H1 (cell line): Measurements from ENCODE around the gene MTHFD1. TPM values are rescaled to one million over a fixed set of nuclear protein-coding genes. Genes with fewer than 3 reads are reported as not detected.

Source experiments
- CTCF ChIA-PET: fragments of 300-600 bp; sonication (Branson Sonifier 250); formaldehyde crosslinking; loops from one replicate; lab custom pipeline; 2021; ENCODE audit not compliant: partially characterized antibody; lab: Charles Lee
- POLR2A ChIA-PET: fragments of 300-600 bp; sonication (Branson Sonifier 250); formaldehyde crosslinking; loops from one replicate; lab custom pipeline; 2021; ENCODE audit warnings: inconsistent platforms; ENCODE audit not compliant: partially characterized antibody; lab: Charles Lee
- DNase-seq, 2 experiments: peaks; one replicate each; pipeline versions ENCODE4 v3.0.0 to v3.0.0-alpha.2; 2010 to 2022; ENCODE audit warnings: low spot score in 2 of 2, low read depth in 1 of 2, mixed read lengths in 1 of 2
- FAIRE-seq: peaks from 2 replicates; lab custom pipeline; 2011; peaks lifted over from hg19 to GRCh38; lab: Jason Lieb, UNC
- H2AFZ ChIP-seq: 2 replicates; pipeline ENCODE4 v1.8.1; 2012; ENCODE audit warnings: low read length, inconsistent platforms
- H2AK5ac ChIP-seq: 2 replicates; pipeline ENCODE4 v1.6.1; 2013; ENCODE audit warnings: low read depth, low read length
- H2BK120ac ChIP-seq: replicated peaks from 2 replicates; pipeline ENCODE3; 2013; ENCODE audit warnings: low read depth, low read length, inconsistent platforms
- H2BK12ac ChIP-seq: 2 replicates; pipeline ENCODE4 v1.6.1; 2013; ENCODE audit warnings: low read depth, low read length
- H2BK15ac ChIP-seq: 2 replicates; pipeline ENCODE4 v1.6.1; 2013; ENCODE audit warnings: low read length
- H2BK20ac ChIP-seq: 2 replicates; pipeline ENCODE4 v1.6.1; 2013; ENCODE audit warnings: low read length
- H2BK5ac ChIP-seq: 2 replicates; pipeline ENCODE4 v1.6.1; 2013; ENCODE audit warnings: low read depth, low read length
- H3K14ac ChIP-seq: 2 replicates; pipeline ENCODE4 v1.6.1; 2013; ENCODE audit warnings: inconsistent platforms; ENCODE audit not compliant: insufficient read length
- H3K18ac ChIP-seq: 2 replicates; pipeline ENCODE4 v1.6.1; 2013; ENCODE audit warnings: low read length; ENCODE audit errors: extremely low read depth
- H3K23ac ChIP-seq: 2 replicates; pipeline ENCODE4 v1.6.1; 2013; ENCODE audit warnings: inconsistent platforms; ENCODE audit not compliant: insufficient read length
- H3K23me2 ChIP-seq: 2 replicates; pipeline ENCODE4 v1.6.1; 2013; ENCODE audit warnings: low read depth, low read length
- H3K27ac ChIP-seq: 2 replicates; pipeline ENCODE4 v1.6.1; 2011; ENCODE audit warnings: low read depth, low read length, inconsistent platforms
- H3K27me3 ChIP-seq, 4 experiments: replicated peaks in 1 of 4; 1 replicate in 1 of 4; 2 replicates in 3 of 4; pipeline versions ENCODE4 v1.6.1 to v1.8.1; 2011 to 2013; ENCODE audit warnings: low read length in 3 of 4, mild to moderate bottlenecking in 3 of 4, inconsistent platforms in 2 of 4, mixed read lengths in 2 of 4, moderate library complexity in 1 of 4; ENCODE audit not compliant: control insufficient read depth in 3 of 4, insufficient read depth in 3 of 4; ENCODE audit errors: extremely low read depth in 1 of 4
- H3K36me3 ChIP-seq, 4 experiments: 2 replicates each; pipeline versions ENCODE4 v1.6.1 to v1.8.1; 2011 to 2013; ENCODE audit warnings: mild to moderate bottlenecking in 4 of 4, low read length in 3 of 4, moderate library complexity in 2 of 4, control low read depth in 1 of 4, inconsistent platforms in 1 of 4; ENCODE audit not compliant: insufficient read depth in 4 of 4, control insufficient read depth in 2 of 4
- H3K4ac ChIP-seq: replicated peaks from 2 replicates; pipeline ENCODE3; 2013; ENCODE audit warnings: low read length, low read depth, mixed read lengths, inconsistent platforms; ENCODE audit not compliant: insufficient read length
- H3K4me1 ChIP-seq, 4 experiments: replicated peaks in 1 of 4; 1 replicate in 1 of 4; 2 replicates in 3 of 4; pipeline versions ENCODE4 v1.6.1 to v1.8.1; 2011 to 2013; ENCODE audit warnings: low read length in 3 of 4, inconsistent platforms in 2 of 4, mixed read lengths in 1 of 4; ENCODE audit not compliant: insufficient read depth in 4 of 4, control insufficient read depth in 3 of 4
- H3K4me2 ChIP-seq, 2 experiments: 2 replicates each; pipeline versions ENCODE4 v1.6.1 to v1.8.1; 2011 to 2013; ENCODE audit warnings: low read depth in 2 of 2, low read length in 2 of 2, control low read depth in 1 of 2, inconsistent platforms in 1 of 2, mild to moderate bottlenecking in 1 of 2; ENCODE audit not compliant: insufficient read depth in 1 of 2
- H3K4me3 ChIP-seq, 4 experiments: fragments of 200-600, 300-600 bp in 1 of 4; sonication (generic), shearing (Covaris generic), sonication (Bioruptor Twin) in 1 of 4; 2 replicates each; pipeline versions ENCODE4 v1.5.1 to v1.8.1; 2011 to 2016; ENCODE audit warnings: low read length in 4 of 4, low read depth in 3 of 4, control low read depth in 2 of 4, inconsistent platforms in 2 of 4, mild to moderate bottlenecking in 2 of 4, mixed read lengths in 1 of 4, moderate library complexity in 1 of 4; ENCODE audit not compliant: insufficient read depth in 2 of 4; ENCODE audit errors: extremely low read depth in 1 of 4
- H3K56ac ChIP-seq: replicated peaks from 2 replicates; pipeline ENCODE3; 2013; ENCODE audit warnings: low read depth, mild to moderate bottlenecking, mixed read lengths, low read length, inconsistent platforms; ENCODE audit not compliant: insufficient read length
- H3K79me1 ChIP-seq: 2 replicates; pipeline ENCODE4 v1.6.1; 2013; ENCODE audit warnings: low read depth, low read length, control low read depth
- H3K79me2 ChIP-seq, 2 experiments: 2 replicates each; pipeline versions ENCODE4 v1.6.1 to v1.8.1; 2012 to 2013; ENCODE audit warnings: low read length in 2 of 2, mild to moderate bottlenecking in 2 of 2, inconsistent platforms in 1 of 2; ENCODE audit not compliant: insufficient read depth in 2 of 2, control insufficient read depth in 1 of 2
- H3K9ac ChIP-seq, 4 experiments: replicated peaks in 1 of 4; 1 replicate in 1 of 4; 2 replicates in 3 of 4; pipeline versions ENCODE4 v1.6.1 to v1.8.1; 2011 to 2013; ENCODE audit warnings: low read depth in 3 of 4, low read length in 3 of 4, control low read depth in 2 of 4, mild to moderate bottlenecking in 2 of 4, moderate library complexity in 2 of 4, inconsistent platforms in 1 of 4; ENCODE audit errors: extremely low read depth in 1 of 4
- H3K9me3 ChIP-seq, 2 experiments: 2 replicates each; pipeline versions ENCODE4 v1.6.1 to v1.8.1; 2012 to 2013; ENCODE audit warnings: mild to moderate bottlenecking in 2 of 2, moderate library complexity in 2 of 2, control low read depth in 1 of 2, inconsistent platforms in 1 of 2, low read depth in 1 of 2, low read length in 1 of 2, mixed read lengths in 1 of 2; ENCODE audit not compliant: insufficient read depth in 2 of 2
- H4K20me1 ChIP-seq, 2 experiments: replicated peaks in 1 of 2; 2 replicates each; pipeline versions ENCODE3 to v1.8.1; 2011 to 2013; ENCODE audit warnings: inconsistent platforms in 2 of 2, low read length in 2 of 2, mild to moderate bottlenecking in 1 of 2; ENCODE audit not compliant: insufficient read depth in 2 of 2, control insufficient read depth in 1 of 2
- H4K5ac ChIP-seq: 2 replicates; pipeline ENCODE4 v1.6.1; 2013; ENCODE audit warnings: low read length, low read depth, mixed read lengths, inconsistent platforms; ENCODE audit not compliant: insufficient read length
- H4K8ac ChIP-seq: 2 replicates; pipeline ENCODE4 v1.8.0; 2013; ENCODE audit warnings: mild to moderate bottlenecking, moderate library complexity, low read length, inconsistent platforms; ENCODE audit not compliant: insufficient read depth; ENCODE audit errors: extremely low read depth
- H4K91ac ChIP-seq: replicated peaks from 2 replicates; pipeline ENCODE3; 2013; ENCODE audit warnings: low read length, mixed read lengths, inconsistent platforms; ENCODE audit not compliant: insufficient read length
- FOSL1 ChIP-seq: IDR thresholded peaks from 2 replicates; pipeline ENCODE4 v1.6.1; 2011; ENCODE audit warnings: mild to moderate bottlenecking, low read depth, low read length, moderate library complexity; ENCODE audit not compliant: insufficient read depth
- WGBS, 2 experiments: shearing (Covaris generic) in 1 of 2; methylation state at CpG; one replicate each; pipeline versions ENCODE4 v1.1.6 to v1.1.7; 2013 to 2015; ENCODE audit warnings: low lambda C conversion rate in 2 of 2, mixed read lengths in 2 of 2, inconsistent platforms in 1 of 2, low coverage in 1 of 2, missing lambda C conversion rate in 1 of 2; ENCODE audit not compliant: insufficient replicate concordance in 2 of 2, insufficient coverage in 1 of 2, insufficient read length in 1 of 2; ENCODE audit errors: extremely low coverage in 1 of 2, missing lambda C conversion rate in 1 of 2; 5-methylcytosine and 5-hydroxymethylcytosine counted together
- polyA plus RNA-seq, 7 experiments: library from polyadenylated mRNA; depleted of rRNA in 3 of 7; stranded (reverse) in 5 of 7; unstranded in 2 of 7; fragments of >200 nt in 5 of 7; fragments of 200-250 nt in 2 of 7; gene quantifications; 1 replicate in 5 of 7; 2 replicates in 1 of 7; 4 replicates in 1 of 7; pipeline versions ENCODE4 v1.2.1 to v1.2.3, GENCODE V29; 2011 to 2013; ENCODE audit warnings: missing spikeins in 2 of 7, mixed read lengths in 2 of 7
- total RNA-seq: library from RNA; stranded (reverse); fragmentation: NEBNext Ultra II Directional; extraction: Animal tissue kit (Norgen Biotek cat#: 25700); gene quantifications from 2 replicates; pipeline ENCODE4 v1.2.1, GENCODE V29; 2021

The MTHFD1 gene
- total and polyA plus RNA-seq, 2 of the 8 experiments (the other 6 are each of a cell fraction or from before 2014, with no cell fraction given): 79.7 to 332 TPM

- Histone ChIP-seq H3K23me2 (peaks cover 13% of the 10 kb centered on the region), H4K20me1 (peaks cover 2 to 3% of the 10 kb centered on the region in 2 experiments), H4K5ac (no peak overlapping the region), H3K79me2 (no peaks in the 10 kb centered on the region), H2AFZ (no peak overlapping the region), H3K4me3 (no peak overlapping the region), H3K14ac (no peak overlapping the region), H3K4me1 (peaks cover 0 to 6% (median 4%) of the 10 kb centered on the region in 4 experiments; a peak in 4 of 7 replicates), H3K27ac (no peak overlapping the region), H3K79me1 (no peaks in the 10 kb centered on the region), H2AK5ac (no peak overlapping the region), H2BK12ac (no peak overlapping the region), H3K4ac (no peak overlapping the region), H3K9me3 (no peaks in the 10 kb centered on the region), H3K4me2 (no peak overlapping the region; a peak in 1 of 4 replicates), H4K91ac (no peak overlapping the region), H3K27me3 (no peaks in the 10 kb centered on the region), H2BK5ac (no peak overlapping the region), H2BK120ac (no peak overlapping the region), H4K8ac (no peak overlapping the region), H3K9ac (no peak overlapping the region), H3K36me3 (peaks cover under 1 to 18% (median 11%) of the 10 kb centered on the region in 4 experiments; a peak in 6 of 8 replicates), H2BK20ac (no peak overlapping the region), H3K23ac (no peak overlapping the region), H3K18ac (no peak overlapping the region), H3K56ac (no peak overlapping the region), H2BK15ac (no peak overlapping the region)
- no peak for TF ChIP-seq FOSL1
- FAIRE-seq: no peak
- ChIA-PET POLR2A (interaction anchor here (1.0 to 6.1 kb wide), 8 partner anchors 9 to 76 kb away, joined by 3 to 52 read pairs (median 4); partner anchors contain the start of genes MTHFD1, ZBTB1 and ZBTB25), CTCF (interaction anchor here (0.9 to 1.4 kb wide), 5 partner anchors 32 to 86 kb away, joined by 3 to 6 read pairs (median 3); no protein-coding TSS in a partner anchor)
- DNase-seq: no peak
- 91% methylated on average over 6 of the region's 6 CpGs; no CpG with 5 or more reads in 1 of the 2 experiments for whole genome bisulfite sequencing, 2 experiments
These were observed 75.7 kb downstream of the MTHFD1 start for GRCh38 chr14:64463873-64464272.
